ENCODE results near the gene TMEM117. TPM values are rescaled to one million over a fixed set of nuclear protein-coding genes. Genes with fewer than 3 reads are reported as not detected.

Gene TMEM117
- total RNA-seq, 2 experiments from 2014 or later, result 0.95 to 7.1 TPM

GRCh38 chr12:43968736-43969135 is 132.9 kb downstream of the TMEM117 start:
- no TSS peak for BruUV-seq (replicated peaks)
- ChIA-PET CTCF (ENCODE audit: unreplicated experiment) (no interaction called here), POLR2A (interaction anchor here (0.8 kb wide), 1 partner anchor 9 kb away, joined by 3 read pairs; no protein-coding TSS in a partner anchor)
- no peaks in the 10 kb centered on the region for H3K9me3 ChIP-seq (ENCODE audit: low read length)
- H3K36me3 ChIP-seq (ENCODE audit: insufficient read depth, low read length), result no peaks in the 10 kb centered on the region
- H4K20me1 ChIP-seq (ENCODE audit: insufficient read depth, low read length), result no peaks in the 10 kb centered on the region
- no peak overlapping the region for H3K27ac ChIP-seq (ENCODE audit: low read depth, low read length, poor library complexity, severe bottlenecking)
- intact Hi-C loops (cut with micrococcal nuclease; ENCODE audit: unreplicated experiment), result no loop called here
- H3K79me2 ChIP-seq (ENCODE audit: insufficient read depth, low read depth, low read length), result no peaks in the 10 kb centered on the region
- TF ChIP-seq EZH2phosphoT487 (IDR thresholded peaks at IDR 0.05; ENCODE audit: borderline replicate concordance, low read depth, low read length) (no peak), CTCF (conservative IDR thresholded peaks at IDR 0.05; ENCODE audit: low read length) (no peak)
- no peak overlapping the region for H3K4me2 ChIP-seq (ENCODE audit: low read length)
- no peaks in the 10 kb centered on the region for H3K9me2 ChIP-seq (ENCODE audit: insufficient read depth, low read length)
- H3K4me3 ChIP-seq (ENCODE audit: low read depth, low read length, poor library complexity, severe bottlenecking), result no peak overlapping the region
- H2AFZ ChIP-seq (ENCODE audit: low read length), result no peak overlapping the region
- no peak for DNase-seq (ENCODE audit: low spot score)
- no peaks in the 10 kb centered on the region for H3K4me1 ChIP-seq (ENCODE audit: insufficient read depth, low read length, poor library complexity, severe bottlenecking)

- H3K9me2 ChIP-seq (ENCODE audit: insufficient read depth, low read length), result no peaks in the 10 kb centered on the region
- H3K27ac ChIP-seq (ENCODE audit: low read depth, low read length, poor library complexity, severe bottlenecking), result no peak overlapping the region
- TF ChIP-seq EZH2phosphoT487 (IDR thresholded peaks at IDR 0.05; ENCODE audit: borderline replicate concordance, low read depth, low read length), result no peak
- no peak for TF ChIP-seq CTCF (conservative IDR thresholded peaks at IDR 0.05; ENCODE audit: low read length)
- no peaks in the 10 kb centered on the region for H3K36me3 ChIP-seq (ENCODE audit: insufficient read depth, low read length)
- H3K4me1 ChIP-seq (ENCODE audit: insufficient read depth, low read length, poor library complexity, severe bottlenecking), result no peaks in the 10 kb centered on the region
- no peak overlapping the region for H3K4me2 ChIP-seq (ENCODE audit: low read length)
- intact Hi-C loops (cut with micrococcal nuclease; ENCODE audit: unreplicated experiment), result no loop called here
- no peaks in the 10 kb centered on the region for H4K20me1 ChIP-seq (ENCODE audit: insufficient read depth, low read length)
- POLR2A ChIA-PET, result no interaction called here
- no peaks in the 10 kb centered on the region for H3K9me3 ChIP-seq (ENCODE audit: low read length)
- DNase-seq (ENCODE audit: low spot score), result no peak
- no TSS peak for BruUV-seq (replicated peaks)
- no peak overlapping the region for H2AFZ ChIP-seq (ENCODE audit: low read length)
- CTCF ChIA-PET (ENCODE audit: unreplicated experiment), result no interaction called here
- no peak overlapping the region for H3K4me3 ChIP-seq (ENCODE audit: low read depth, low read length, poor library complexity, severe bottlenecking)
- no peaks in the 10 kb centered on the region for H3K79me2 ChIP-seq (ENCODE audit: insufficient read depth, low read depth, low read length)
These were observed 134.0 kb downstream of the TMEM117 start for GRCh38 chr12:43969882-43970281.

- no peak overlapping the region for H2AFZ ChIP-seq (ENCODE audit: low read length)
- H3K79me2 ChIP-seq (ENCODE audit: insufficient read depth, low read depth, low read length), result no peaks in the 10 kb centered on the region
- BruUV-seq (replicated peaks), result no TSS peak
- no peak overlapping the region for H3K27ac ChIP-seq (ENCODE audit: low read depth, low read length, poor library complexity, severe bottlenecking)
- H3K4me3 ChIP-seq (ENCODE audit: low read depth, low read length, poor library complexity, severe bottlenecking), result no peak overlapping the region
- intact Hi-C loops (cut with micrococcal nuclease; ENCODE audit: unreplicated experiment), result no loop called here
- H3K4me1 ChIP-seq (ENCODE audit: insufficient read depth, low read length, poor library complexity, severe bottlenecking), result no peaks in the 10 kb centered on the region
- ChIA-PET POLR2A (no interaction called here), CTCF (ENCODE audit: unreplicated experiment) (no interaction called here)
- H3K4me2 ChIP-seq (ENCODE audit: low read length), result no peak overlapping the region
- no peaks in the 10 kb centered on the region for H3K9me3 ChIP-seq (ENCODE audit: low read length)
- H3K36me3 ChIP-seq (ENCODE audit: insufficient read depth, low read length), result no peaks in the 10 kb centered on the region
- DNase-seq (ENCODE audit: low spot score), result no peak
- TF ChIP-seq CTCF (conservative IDR thresholded peaks at IDR 0.05; ENCODE audit: low read length), result no peak
- no peak for TF ChIP-seq EZH2phosphoT487 (IDR thresholded peaks at IDR 0.05; ENCODE audit: borderline replicate concordance, low read depth, low read length)
- H4K20me1 ChIP-seq (ENCODE audit: insufficient read depth, low read length), result no peaks in the 10 kb centered on the region
- H3K9me2 ChIP-seq (ENCODE audit: insufficient read depth, low read length), result no peaks in the 10 kb centered on the region
These were observed 137.5 kb downstream of the TMEM117 start for GRCh38 chr12:43973385-43973784.

Measured in OCI-LY7 (cell line).